Breast epithelium (tissue), 4 donors: ENCODE measurements around the gene MPEG1. TPM values are rescaled to one million over a fixed set of nuclear protein-coding genes. Genes with fewer than 3 reads are reported as not detected.

Experiments
- DNase-seq, 2 donors: peaks; one replicate each; pipeline ENCODE4 v3.0.0-alpha.2; 2019; ENCODE audit warnings: low spot score in 2 of 2
- H3K27ac ChIP-seq, 2 donors: fragments of 200-600 bp; sonication (generic) in 1 of 2; one replicate each; pipeline ENCODE4 v1.5.1; 2016 to 2019; ENCODE audit warnings: mild to moderate bottlenecking in 1 of 2
- H3K27me3 ChIP-seq, 2 donors: fragments of 200-600 bp; sonication (generic) in 1 of 2; one replicate each; pipeline versions ENCODE4 v1.5.1 to v1.6.0; 2017 to 2019; ENCODE audit warnings: control low read depth in 1 of 2, mild to moderate bottlenecking in 1 of 2
- H3K36me3 ChIP-seq: fragments of 200-600 bp; one replicate; pipeline ENCODE4 v1.5.1; 2019
- H3K4me1 ChIP-seq, 2 donors: fragments of 200-600 bp; sonication (generic); one replicate each; pipeline ENCODE4 v1.5.1; 2016 to 2019; ENCODE audit warnings: control low read depth in 1 of 2
- H3K4me3 ChIP-seq, 3 donors: fragments of 200-600 bp; sonication (generic); 1 replicate in 2 of 3; 2 replicates in 1 of 3; pipeline ENCODE4 v1.5.1; 2016 to 2019; ENCODE audit warnings: mild to moderate bottlenecking in 3 of 3, moderate library complexity in 2 of 3
- H3K9me3 ChIP-seq, 2 donors: fragments of 200-600 bp; sonication (generic) in 1 of 2; one replicate each; pipeline ENCODE4 v1.5.1; 2016 to 2019; ENCODE audit warnings: control low read depth in 1 of 2
- CTCF ChIP-seq, 3 donors: fragments of 450-650 bp; IDR thresholded peaks; one replicate each; pipeline ENCODE4 v1.5.1; 2016 to 2017; ENCODE audit warnings: antibody characterized with exemption in 3 of 3, mild to moderate bottlenecking in 3 of 3, moderate library complexity in 3 of 3
- POLR2A ChIP-seq: fragments of 450-650 bp; IDR thresholded peaks from one replicate; pipeline ENCODE4 v1.6.1; 2016; ENCODE audit warnings: antibody characterized with exemption, mild to moderate bottlenecking, moderate library complexity
- POLR2AphosphoS5 ChIP-seq, 3 donors: sonication (generic); formaldehyde crosslinking; IDR thresholded peaks; one replicate each; pipeline ENCODE4 v1.6.1; 2017; ENCODE audit warnings: antibody characterized with exemption in 3 of 3
- intact Hi-C: fragments of 100-400 bp; cut with DNase I; formaldehyde crosslinking; loops from one replicate; pipeline ENCODE4 v1.15.1; 2023; ENCODE audit warnings: low total_unique reads
- total RNA-seq, 3 donors: library from RNA; depleted of rRNA; stranded (reverse); fragments of >200 nt; gene quantifications; one replicate each; pipeline ENCODE4 v1.1.0, GENCODE V29; 2016

MPEG1 gene
- total RNA-seq, 3 donors from 2014 or later: 2.6 to 65.4 (median 13.2) TPM

- DNase-seq: no peak
- no peak for TF ChIP-seq CTCF (IDR thresholded peaks at IDR 0.05)
- TF ChIP-seq POLR2AphosphoS5 (IDR thresholded peaks at IDR 0.05): no peak
- no peak for TF ChIP-seq POLR2A
- H3K36me3 ChIP-seq: no peaks in the 10 kb centered on the region
- no peaks in the 10 kb centered on the region for H3K4me1 ChIP-seq
- H3K27me3 ChIP-seq: no peaks in the 10 kb centered on the region
- intact Hi-C loops: loop anchor here (10.0 kb wide), 1 partner anchor 1290 kb away; no protein-coding TSS in a partner anchor
- peak overlapping the region; percentile 22 to 67 for H3K27ac ChIP-seq
- H3K4me3 ChIP-seq: no peak overlapping the region
- H3K9me3 ChIP-seq: no peaks in the 10 kb centered on the region
These were observed 11.7 kb upstream of the MPEG1 start for GRCh38 chr11:59224351-59224928.

DNA sequence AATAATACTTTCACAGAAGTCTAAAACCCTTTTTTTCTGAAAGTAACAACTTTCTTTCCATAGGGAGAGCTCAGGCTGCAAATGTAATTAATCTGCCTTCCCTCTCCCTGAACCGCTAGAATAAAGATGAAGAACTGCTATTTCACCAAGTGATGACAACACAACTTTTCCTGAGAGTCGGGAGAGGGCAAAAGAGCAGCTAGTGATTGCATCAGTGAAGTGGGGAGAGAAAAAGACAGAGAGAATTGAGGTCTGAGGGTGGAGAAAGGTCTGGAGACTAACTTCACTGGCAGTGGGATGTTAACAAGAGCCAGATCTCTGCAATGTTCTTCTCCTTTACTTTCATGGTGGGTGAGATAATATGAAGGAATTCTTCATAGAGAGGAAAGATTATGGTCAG lies 10.9 kb upstream of the MPEG1 start:
- Histone ChIP-seq H3K4me3 (no peak overlapping the region), H3K27ac (peak overlapping the region; percentile 22 to 67), H3K36me3 (no peaks in the 10 kb centered on the region), H3K27me3 (no peaks in the 10 kb centered on the region), H3K9me3 (no peaks in the 10 kb centered on the region), H3K4me1 (no peaks in the 10 kb centered on the region)
- no peak for TF ChIP-seq CTCF (IDR thresholded peaks at IDR 0.05)
- no peak for TF ChIP-seq POLR2AphosphoS5 (IDR thresholded peaks at IDR 0.05)
- TF ChIP-seq POLR2A: no peak
- DNase-seq: no peak
- intact Hi-C loops: loop anchor here (10.0 kb wide), 1 partner anchor 1289 kb away; no protein-coding TSS in a partner anchor

DNA sequence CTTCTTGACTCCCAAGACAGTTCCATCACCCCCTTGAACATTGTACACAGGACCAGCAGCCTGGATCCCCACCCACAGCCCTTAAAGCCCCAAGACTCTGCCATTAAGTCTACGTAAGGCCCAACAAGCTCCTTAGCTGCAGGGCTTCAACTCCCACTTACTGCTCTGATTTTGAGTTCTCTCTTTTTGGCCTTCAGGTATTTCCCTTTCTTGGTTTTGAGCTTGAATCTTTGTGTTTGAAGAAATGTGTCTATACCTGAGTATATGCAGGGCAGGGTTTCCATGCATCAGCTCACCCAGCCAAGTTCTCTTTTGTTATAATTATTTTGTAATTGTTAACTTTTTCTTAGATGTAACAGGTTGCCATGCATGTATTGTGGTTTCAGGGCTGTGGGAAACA lies 10.4 kb upstream of the MPEG1 start:
- no peaks in the 10 kb centered on the region for H3K27me3 ChIP-seq
- intact Hi-C loops: loop anchor here (10.0 kb wide), 1 partner anchor 1288 kb away; no protein-coding TSS in a partner anchor
- no peaks in the 10 kb centered on the region for H3K36me3 ChIP-seq
- H3K9me3 ChIP-seq: no peaks in the 10 kb centered on the region
- H3K4me3 ChIP-seq: no peak overlapping the region
- peak overlapping the region in 1 of 2 donors; percentile 52 for H3K27ac ChIP-seq
- H3K4me1 ChIP-seq: no peaks in the 10 kb centered on the region
- TF ChIP-seq POLR2A (no peak), CTCF (IDR thresholded peaks at IDR 0.05) (no peak), POLR2AphosphoS5 (IDR thresholded peaks at IDR 0.05) (no peak)
- no peak for DNase-seq

GRCh38 chr11:59222464-59223060 lies 9.8 kb upstream of the MPEG1 start:
- TF ChIP-seq CTCF (IDR thresholded peaks at IDR 0.05) (no peak), POLR2A (no peak), POLR2AphosphoS5 (IDR thresholded peaks at IDR 0.05) (no peak)
- no peaks in the 10 kb centered on the region for H3K27me3 ChIP-seq
- no peaks in the 10 kb centered on the region for H3K4me1 ChIP-seq
- H3K9me3 ChIP-seq: no peaks in the 10 kb centered on the region
- no peak overlapping the region for H3K4me3 ChIP-seq
- intact Hi-C loops: loop anchor here (10.0 kb wide), 1 partner anchor 1288 kb away; no protein-coding TSS in a partner anchor
- no peaks in the 10 kb centered on the region for H3K36me3 ChIP-seq
- peak overlapping the region in 1 of 2 donors; percentile 52 for H3K27ac ChIP-seq
- DNase-seq: no peak

GRCh38 chr11:59221441-59221840 lies 8.7 kb upstream of the MPEG1 start:
- Histone ChIP-seq H3K27ac (no peak overlapping the region), H3K27me3 (no peaks in the 10 kb centered on the region), H3K36me3 (no peaks in the 10 kb centered on the region), H3K4me1 (no peaks in the 10 kb centered on the region), H3K9me3 (no peaks in the 10 kb centered on the region), H3K4me3 (no peak overlapping the region)
- TF ChIP-seq CTCF (IDR thresholded peaks at IDR 0.05) (no peak), POLR2A (no peak), POLR2AphosphoS5 (IDR thresholded peaks at IDR 0.05) (no peak)
- no peak for DNase-seq
- intact Hi-C loops: loop anchor here (10.0 kb wide), 1 partner anchor 1287 kb away; no protein-coding TSS in a partner anchor
